ENCODE data around the gene ZNF473.
"Not testable (repeated sequence)": the region's sequence is repeated elsewhere in the genome, so short reads cannot be mapped to it uniquely, and the experiment has no call there.

ZNF473 gene

GRCh38 chr19:50099696-50100095 is 73.9 kb downstream of the ZNF473 start:
- not testable (repeated sequence) for DNase-seq (ENCODE audit: low spot score)

DNA sequence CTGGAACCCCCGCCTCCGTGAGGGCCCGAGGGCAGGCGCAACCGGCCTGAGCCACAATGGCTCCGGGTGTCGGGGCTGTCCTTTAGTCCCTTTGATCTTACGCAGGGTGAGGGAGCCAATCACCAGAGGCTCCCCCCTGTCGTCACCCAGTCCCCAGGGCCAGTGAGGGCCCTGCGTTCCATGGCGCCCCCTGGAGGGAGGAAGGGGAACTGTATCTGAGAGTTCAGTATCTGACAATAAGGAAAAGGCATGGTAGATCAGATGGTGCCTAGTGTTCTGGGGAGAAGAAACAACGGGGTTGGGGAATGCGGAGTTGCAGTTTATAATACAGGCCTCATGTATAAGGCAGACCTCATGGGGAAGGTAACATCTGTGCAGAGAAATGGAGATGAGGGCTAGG is 75.1 kb downstream of the ZNF473 start:
- DNase-seq (ENCODE audit: low spot score), result not testable (repeated sequence)

All from globus pallidus (tissue), 1 donor.